ENCODE data around the gene GABRB1.

Gene GABRB1

DNA sequence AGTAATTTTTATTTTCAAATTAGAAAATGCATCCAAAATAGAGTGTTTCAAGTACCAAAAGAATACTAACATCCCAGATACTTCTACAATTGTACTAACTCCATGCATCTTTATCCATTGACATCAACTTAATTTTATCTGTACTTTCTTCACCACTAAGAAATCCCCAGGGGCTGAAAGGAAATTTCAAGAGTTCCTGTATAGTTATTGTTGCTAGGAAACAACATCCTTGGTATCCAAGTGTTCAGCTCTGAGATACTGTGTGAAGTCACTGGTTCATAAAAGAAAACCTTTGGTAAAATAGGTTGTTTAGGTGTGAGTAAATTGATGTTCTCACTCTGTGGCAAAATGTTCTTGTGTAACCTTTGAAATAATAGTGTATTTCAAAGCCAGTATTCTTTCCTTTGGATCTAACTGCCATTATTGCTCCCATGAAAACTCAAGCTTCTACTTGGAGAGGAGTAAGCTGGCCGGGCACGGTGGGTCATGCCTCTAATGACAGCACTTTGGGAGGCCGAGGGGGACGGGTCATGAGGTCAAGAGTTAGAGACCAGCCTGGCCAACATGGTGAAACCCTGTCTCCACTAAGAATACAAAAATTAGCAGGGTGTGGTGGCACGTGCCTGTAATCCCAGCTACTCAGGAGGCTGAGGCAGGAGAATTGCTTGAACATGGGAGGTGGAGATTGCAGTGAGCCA lies 359.2 kb downstream of the GABRB1 start:
- TF ChIP-seq YY2 (tag by site-specific recombination; IDR thresholded peaks at IDR 0.05) (no peak), ZNF423 (tag by site-specific recombination; IDR thresholded peaks at IDR 0.05) (no peak), ZIC2 (tag by site-specific recombination; IDR thresholded peaks at IDR 0.05) (no peak), ZNF202 (tag by site-specific recombination; IDR thresholded peaks at IDR 0.05; ENCODE audit: borderline replicate concordance) (no peak), ZNF610 (tag by site-specific recombination; IDR thresholded peaks at IDR 0.05; ENCODE audit: borderline replicate concordance) (no peak), ZNF133 (tag by site-specific recombination; IDR thresholded peaks at IDR 0.05) (no peak), ZNF211 (tag by site-specific recombination; IDR thresholded peaks at IDR 0.05; ENCODE audit: low read depth) (no peak), ZNF561 (tag by site-specific recombination; IDR thresholded peaks at IDR 0.05; ENCODE audit: borderline replicate concordance) (no peak), SP3 (tag by site-specific recombination; IDR thresholded peaks at IDR 0.05) (no peak), KLF8 (tag by site-specific recombination; IDR thresholded peaks at IDR 0.05) (no peak), ZNF266 (tag by site-specific recombination; IDR thresholded peaks at IDR 0.05; ENCODE audit: low read depth) (no peak), ZNF571 (tag by site-specific recombination; IDR thresholded peaks at IDR 0.05) (no peak)
- TF ChIP-seq, protein P1, sequence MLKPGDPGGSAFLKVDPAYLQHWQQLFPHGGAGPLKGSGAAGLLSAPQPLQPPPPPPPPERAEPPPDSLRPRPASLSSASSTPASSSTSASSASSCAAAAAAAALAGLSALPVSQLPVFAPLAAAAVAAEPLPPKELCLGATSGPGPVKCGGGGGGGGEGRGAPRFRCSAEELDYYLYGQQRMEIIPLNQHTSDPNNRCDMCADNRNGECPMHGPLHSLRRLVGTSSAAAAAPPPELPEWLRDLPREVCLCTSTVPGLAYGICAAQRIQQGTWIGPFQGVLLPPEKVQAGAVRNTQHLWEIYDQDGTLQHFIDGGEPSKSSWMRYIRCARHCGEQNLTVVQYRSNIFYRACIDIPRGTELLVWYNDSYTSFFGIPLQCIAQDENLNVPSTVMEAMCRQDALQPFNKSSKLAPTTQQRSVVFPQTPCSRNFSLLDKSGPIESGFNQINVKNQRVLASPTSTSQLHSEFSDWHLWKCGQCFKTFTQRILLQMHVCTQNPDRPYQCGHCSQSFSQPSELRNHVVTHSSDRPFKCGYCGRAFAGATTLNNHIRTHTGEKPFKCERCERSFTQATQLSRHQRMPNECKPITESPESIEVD (tag by site-specific recombination; IDR thresholded peaks at IDR 0.05): no peak

DNA sequence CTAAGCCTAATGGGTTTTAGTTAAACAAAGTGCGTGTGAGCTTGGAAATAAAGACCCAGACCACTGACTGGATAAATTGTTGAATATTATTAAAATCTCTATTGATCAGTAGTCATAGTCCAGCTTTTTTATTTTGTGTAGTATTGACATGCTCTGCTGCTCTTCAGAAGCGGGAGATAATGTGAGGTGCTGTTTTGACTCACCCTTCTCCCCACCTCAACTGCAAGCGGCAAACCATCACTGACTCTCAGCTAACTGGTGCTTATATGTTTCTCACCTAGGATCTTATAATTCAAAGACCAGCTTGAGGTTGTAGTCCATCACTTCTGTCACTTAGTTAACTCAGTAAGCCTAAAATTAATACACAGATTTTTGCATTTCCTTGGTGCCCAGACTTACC lies 359.9 kb downstream of the GABRB1 start:
- Histone ChIP-seq H3K9me3 (ENCODE audit: control insufficient read depth, insufficient read depth, low read depth, low read length) (no peaks in the 10 kb centered on the region), H3K36me3 (ENCODE audit: control insufficient read depth in 2 of 2, insufficient read depth in 1 of 2, low read length in 2 of 2) (no peaks in the 10 kb centered on the region), H3K4me3 (ENCODE audit: low read depth, low read length) (no peak overlapping the region), H3K27ac (ENCODE audit: extremely low read depth, low read depth, low read length) (no peak overlapping the region), H3K4me1 (ENCODE audit: control insufficient read depth, insufficient read depth, low read length) (no peaks in the 10 kb centered on the region)
- ChIA-PET POLR2A (no interaction called here), CTCF (interaction anchor here (0.7 kb wide), 1 partner anchor 8 kb away, joined by 4 read pairs; no protein-coding TSS in a partner anchor)
- TF ChIP-seq, protein P2, sequence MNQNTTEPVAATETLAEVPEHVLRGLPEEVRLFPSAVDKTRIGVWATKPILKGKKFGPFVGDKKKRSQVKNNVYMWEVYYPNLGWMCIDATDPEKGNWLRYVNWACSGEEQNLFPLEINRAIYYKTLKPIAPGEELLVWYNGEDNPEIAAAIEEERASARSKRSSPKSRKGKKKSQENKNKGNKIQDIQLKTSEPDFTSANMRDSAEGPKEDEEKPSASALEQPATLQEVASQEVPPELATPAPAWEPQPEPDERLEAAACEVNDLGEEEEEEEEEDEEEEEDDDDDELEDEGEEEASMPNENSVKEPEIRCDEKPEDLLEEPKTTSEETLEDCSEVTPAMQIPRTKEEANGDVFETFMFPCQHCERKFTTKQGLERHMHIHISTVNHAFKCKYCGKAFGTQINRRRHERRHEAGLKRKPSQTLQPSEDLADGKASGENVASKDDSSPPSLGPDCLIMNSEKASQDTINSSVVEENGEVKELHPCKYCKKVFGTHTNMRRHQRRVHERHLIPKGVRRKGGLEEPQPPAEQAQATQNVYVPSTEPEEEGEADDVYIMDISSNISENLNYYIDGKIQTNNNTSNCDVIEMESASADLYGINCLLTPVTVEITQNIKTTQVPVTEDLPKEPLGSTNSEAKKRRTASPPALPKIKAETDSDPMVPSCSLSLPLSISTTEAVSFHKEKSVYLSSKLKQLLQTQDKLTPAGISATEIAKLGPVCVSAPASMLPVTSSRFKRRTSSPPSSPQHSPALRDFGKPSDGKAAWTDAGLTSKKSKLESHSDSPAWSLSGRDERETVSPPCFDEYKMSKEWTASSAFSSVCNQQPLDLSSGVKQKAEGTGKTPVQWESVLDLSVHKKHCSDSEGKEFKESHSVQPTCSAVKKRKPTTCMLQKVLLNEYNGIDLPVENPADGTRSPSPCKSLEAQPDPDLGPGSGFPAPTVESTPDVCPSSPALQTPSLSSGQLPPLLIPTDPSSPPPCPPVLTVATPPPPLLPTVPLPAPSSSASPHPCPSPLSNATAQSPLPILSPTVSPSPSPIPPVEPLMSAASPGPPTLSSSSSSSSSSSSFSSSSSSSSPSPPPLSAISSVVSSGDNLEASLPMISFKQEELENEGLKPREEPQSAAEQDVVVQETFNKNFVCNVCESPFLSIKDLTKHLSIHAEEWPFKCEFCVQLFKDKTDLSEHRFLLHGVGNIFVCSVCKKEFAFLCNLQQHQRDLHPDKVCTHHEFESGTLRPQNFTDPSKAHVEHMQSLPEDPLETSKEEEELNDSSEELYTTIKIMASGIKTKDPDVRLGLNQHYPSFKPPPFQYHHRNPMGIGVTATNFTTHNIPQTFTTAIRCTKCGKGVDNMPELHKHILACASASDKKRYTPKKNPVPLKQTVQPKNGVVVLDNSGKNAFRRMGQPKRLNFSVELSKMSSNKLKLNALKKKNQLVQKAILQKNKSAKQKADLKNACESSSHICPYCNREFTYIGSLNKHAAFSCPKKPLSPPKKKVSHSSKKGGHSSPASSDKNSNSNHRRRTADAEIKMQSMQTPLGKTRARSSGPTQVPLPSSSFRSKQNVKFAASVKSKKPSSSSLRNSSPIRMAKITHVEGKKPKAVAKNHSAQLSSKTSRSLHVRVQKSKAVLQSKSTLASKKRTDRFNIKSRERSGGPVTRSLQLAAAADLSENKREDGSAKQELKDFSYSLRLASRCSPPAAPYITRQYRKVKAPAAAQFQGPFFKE (tag by site-specific recombination; IDR thresholded peaks at IDR 0.05; ENCODE audit: borderline replicate concordance): no peak
- TF ChIP-seq IKZF3 (tag by site-specific recombination; IDR thresholded peaks at IDR 0.05) (no peak), KLF16 (tag by site-specific recombination; IDR thresholded peaks at IDR 0.05) (no peak), PATZ1 (tag by site-specific recombination; IDR thresholded peaks at IDR 0.05) (no peak), ZNF768 (tag by site-specific recombination; IDR thresholded peaks at IDR 0.05) (no peak), ZNF354C (tag by site-specific recombination; IDR thresholded peaks at IDR 0.05; ENCODE audit: borderline replicate concordance, low read depth) (no peak), ZNF248 (tag by site-specific recombination; IDR thresholded peaks at IDR 0.05) (no peak), REPIN1 (tag by site-specific recombination; IDR thresholded peaks at IDR 0.05; ENCODE audit: low read depth) (no peak), HOXC10 (CRISPR knock-in tag; IDR thresholded peaks at IDR 0.05) (no peak)
- TF ChIP-seq, protein P3, sequence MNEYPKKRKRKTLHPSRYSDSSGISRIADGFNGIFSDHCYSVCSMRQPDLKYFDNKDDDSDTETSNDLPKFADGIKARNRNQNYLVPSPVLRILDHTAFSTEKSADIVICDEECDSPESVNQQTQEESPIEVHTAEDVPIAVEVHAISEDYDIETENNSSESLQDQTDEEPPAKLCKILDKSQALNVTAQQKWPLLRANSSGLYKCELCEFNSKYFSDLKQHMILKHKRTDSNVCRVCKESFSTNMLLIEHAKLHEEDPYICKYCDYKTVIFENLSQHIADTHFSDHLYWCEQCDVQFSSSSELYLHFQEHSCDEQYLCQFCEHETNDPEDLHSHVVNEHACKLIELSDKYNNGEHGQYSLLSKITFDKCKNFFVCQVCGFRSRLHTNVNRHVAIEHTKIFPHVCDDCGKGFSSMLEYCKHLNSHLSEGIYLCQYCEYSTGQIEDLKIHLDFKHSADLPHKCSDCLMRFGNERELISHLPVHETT (tag by site-specific recombination; IDR thresholded peaks at IDR 0.05): no peak
- TF ChIP-seq, protein P4, sequence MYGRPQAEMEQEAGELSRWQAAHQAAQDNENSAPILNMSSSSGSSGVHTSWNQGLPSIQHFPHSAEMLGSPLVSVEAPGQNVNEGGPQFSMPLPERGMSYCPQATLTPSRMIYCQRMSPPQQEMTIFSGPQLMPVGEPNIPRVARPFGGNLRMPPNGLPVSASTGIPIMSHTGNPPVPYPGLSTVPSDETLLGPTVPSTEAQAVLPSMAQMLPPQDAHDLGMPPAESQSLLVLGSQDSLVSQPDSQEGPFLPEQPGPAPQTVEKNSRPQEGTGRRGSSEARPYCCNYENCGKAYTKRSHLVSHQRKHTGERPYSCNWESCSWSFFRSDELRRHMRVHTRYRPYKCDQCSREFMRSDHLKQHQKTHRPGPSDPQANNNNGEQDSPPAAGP (tag by site-specific recombination; IDR thresholded peaks at IDR 0.05): no peak

More for the DNA sequence above, 359.2 kb downstream of the GABRB1 start:
- Histone ChIP-seq H3K4me3 (ENCODE audit: low read depth, low read length) (no peak overlapping the region), H3K4me1 (ENCODE audit: control insufficient read depth, insufficient read depth, low read length) (no peaks in the 10 kb centered on the region), H3K27ac (ENCODE audit: extremely low read depth, low read depth, low read length) (no peak overlapping the region), H3K36me3 (ENCODE audit: control insufficient read depth in 2 of 2, insufficient read depth in 1 of 2, low read length in 2 of 2) (no peaks in the 10 kb centered on the region), H3K9me3 (ENCODE audit: control insufficient read depth, insufficient read depth, low read depth, low read length) (no peaks in the 10 kb centered on the region)
- CTCF ChIA-PET: no interaction called here
- POLR2A ChIA-PET: no interaction called here
